SH-SY5Y (cell line): ENCODE results near the gene ACAD8.

Experiments used
- GATA2 ChIP-seq: IDR thresholded peaks from 2 replicates; pipeline ENCODE4 v1.6.1; 2011; ENCODE audit warnings: mild to moderate bottlenecking, low read depth, low read length
- GATA3 ChIP-seq: IDR thresholded peaks from 2 replicates; pipeline ENCODE4 v1.6.1; 2011; ENCODE audit warnings: low read depth, mild to moderate bottlenecking, low read length, moderate library complexity

The ACAD8 gene

DNA sequence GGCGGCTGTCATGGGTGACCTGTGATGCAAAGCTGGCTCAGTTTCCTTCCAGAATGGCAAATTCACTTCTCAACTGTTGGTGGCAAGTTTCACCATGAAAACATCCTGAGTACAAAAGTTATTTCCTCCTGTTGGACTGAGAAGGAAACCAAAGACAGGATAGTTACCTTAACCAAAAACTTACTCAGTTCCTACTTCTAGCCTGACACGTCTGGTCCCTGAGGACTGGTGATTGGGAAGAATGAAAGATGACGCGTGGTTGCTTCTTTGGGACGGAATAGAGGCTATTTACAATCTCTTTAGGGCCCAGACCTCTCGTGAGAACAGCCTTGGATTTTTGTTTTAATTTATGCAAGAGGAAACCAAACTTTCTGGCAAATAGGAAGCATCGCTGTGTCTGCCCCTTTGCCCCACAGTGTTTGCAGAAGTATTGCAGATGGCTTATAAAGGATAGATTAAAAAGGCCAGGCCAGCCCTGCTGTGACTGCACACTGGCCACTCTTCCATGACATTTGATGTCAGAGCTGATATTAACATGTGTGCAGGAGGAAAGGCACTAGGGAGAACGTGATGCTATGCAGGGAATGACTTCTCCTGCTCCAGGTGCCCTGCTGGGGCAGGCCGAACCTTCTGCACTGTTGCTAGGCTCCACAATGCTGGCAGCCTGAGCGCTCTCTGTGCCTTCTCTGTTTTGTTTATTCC is 21.3 kb upstream of the ACAD8 start:
- TF ChIP-seq GATA3 (no peak), GATA2 (peak; percentile 61)

DNA sequence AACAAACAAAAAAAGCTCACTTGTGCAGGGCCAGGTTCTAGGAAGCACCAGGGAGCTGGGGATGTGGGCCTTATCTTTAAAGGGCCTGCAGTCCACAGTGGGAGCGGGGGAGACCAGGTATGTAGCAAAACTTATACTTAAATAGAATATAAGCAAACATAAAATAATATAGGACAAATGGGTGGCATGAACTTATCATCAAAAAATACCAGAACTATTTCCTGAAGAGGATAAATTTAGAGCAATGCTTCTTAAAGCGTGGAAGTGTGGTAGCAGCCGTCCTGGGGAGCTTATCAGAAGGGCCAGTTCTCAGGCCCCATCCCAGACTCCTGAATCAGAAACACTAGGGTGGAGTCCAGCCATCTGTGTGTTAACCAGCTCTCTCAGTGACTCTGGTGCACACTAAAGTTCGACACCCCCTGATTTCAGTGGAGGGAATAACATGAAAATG is 19.6 kb upstream of the ACAD8 start:
- TF ChIP-seq GATA2 (no peak), GATA3 (no peak)

DNA sequence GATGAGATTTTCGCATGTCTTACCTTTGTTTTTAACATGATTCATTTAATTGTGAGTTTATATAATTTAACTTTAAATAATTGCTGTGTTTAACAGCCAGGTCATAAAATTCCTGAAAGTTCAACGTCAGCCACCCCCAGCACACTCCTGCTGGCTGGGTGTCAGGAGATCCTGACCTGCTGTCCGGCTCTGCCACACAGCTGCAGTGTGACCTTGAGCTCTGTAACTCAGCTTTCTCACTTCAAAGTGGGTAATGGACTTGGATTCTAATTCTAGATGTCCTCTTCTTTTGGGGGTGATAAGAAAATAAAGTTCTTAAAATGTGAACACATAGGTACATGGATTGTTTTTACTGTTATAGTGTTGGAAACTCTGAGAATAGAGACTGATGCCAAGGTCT is 18.0 kb upstream of the ACAD8 start:
- TF ChIP-seq GATA2 (no peak), GATA3 (no peak)

DNA sequence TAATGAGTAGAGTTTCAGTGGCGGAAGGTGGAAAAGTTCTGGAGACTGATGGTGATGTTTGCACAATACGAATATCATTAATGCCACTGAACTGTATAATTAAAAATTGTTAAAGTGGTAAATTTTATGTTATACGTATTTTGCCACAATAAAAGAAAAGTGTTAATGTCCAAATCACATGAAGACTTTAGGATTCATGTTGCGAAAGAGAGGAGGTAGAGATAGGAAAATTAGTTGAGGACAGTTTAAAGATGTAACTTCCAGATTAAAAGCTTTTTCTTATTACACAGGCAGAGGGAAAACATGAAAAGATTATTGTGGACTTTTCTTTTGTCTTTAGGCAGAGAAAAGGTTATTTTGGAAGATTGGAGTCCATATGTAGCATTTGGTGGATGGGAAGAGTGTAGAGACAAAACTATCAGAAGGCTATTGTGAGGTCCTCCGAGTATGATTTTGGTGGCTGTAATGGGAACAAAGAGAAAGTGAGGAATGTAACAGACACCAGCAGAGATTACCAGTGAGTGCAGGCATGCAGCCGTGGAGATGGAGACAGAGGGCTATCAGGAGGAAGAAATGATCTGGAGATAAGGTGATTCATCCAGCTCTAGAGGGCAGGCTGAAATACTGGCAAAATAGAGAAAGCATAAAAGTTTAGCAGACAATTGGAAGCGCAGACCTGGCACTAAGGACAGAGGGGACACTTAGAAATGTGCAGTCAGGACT is 16.4 kb upstream of the ACAD8 start:
- peak; percentile 80 for TF ChIP-seq GATA2
- TF ChIP-seq GATA3: no peak

DNA sequence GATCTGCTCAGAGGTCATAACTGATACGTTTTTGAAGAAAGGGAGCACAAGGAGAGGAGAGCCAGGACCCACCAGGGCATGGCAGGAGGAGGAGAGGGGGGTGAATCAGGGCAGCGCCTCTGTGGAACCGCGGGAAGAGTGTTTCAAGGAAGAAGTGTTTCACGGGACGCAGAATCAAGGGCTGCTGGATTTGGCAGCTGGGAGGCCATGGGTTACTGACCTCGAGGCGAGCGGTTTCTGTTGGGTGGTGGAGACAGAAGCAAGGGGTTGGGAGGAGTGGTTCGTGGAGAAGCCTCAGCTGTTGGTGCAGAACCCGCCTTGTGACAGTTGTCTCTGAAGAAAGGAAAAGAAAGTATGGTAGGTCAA is 15.8 kb upstream of the ACAD8 start:
- TF ChIP-seq GATA3: no peak
- no peak for TF ChIP-seq GATA2

DNA sequence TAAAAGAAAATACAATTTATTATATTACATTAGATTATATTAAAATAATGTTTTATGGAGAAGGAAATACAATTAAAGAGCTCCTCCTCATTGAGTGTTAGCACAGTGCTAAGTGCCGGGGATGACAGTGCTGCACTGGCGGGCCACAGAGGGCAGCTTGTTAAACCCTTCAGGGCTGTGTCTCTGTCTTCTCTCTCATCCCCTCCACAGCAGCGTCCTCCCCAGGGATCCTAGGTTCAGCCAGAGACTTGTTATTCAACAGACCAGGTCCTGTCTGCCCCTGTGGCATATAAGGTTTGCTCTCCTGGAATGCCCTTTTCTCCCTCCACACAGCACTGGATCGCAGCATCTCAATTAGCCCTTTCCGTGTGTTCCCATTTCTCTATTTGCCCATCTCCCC is 14.4 kb upstream of the ACAD8 start:
- no peak for TF ChIP-seq GATA2
- no peak for TF ChIP-seq GATA3

DNA sequence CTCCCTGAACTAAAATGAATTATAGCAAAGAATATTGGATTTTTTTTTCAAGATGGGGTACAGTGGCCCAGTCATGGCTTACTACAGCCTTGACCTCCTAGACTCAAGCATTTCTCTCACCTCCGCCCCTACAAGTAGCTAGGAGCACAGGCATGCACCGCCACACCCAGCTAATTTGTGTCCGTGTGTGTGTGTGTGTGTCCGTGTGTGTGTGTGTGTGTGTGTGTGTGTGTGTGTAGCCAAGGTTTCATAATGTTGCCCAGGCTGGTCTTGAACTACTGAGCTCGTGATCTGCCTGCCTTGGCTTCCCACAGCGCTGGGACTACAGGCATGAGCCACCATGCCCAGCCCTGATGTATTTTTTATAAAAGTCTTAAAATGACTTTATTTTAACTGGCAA is 12.8 kb upstream of the ACAD8 start:
- no peak for TF ChIP-seq GATA2
- TF ChIP-seq GATA3: no peak

DNA sequence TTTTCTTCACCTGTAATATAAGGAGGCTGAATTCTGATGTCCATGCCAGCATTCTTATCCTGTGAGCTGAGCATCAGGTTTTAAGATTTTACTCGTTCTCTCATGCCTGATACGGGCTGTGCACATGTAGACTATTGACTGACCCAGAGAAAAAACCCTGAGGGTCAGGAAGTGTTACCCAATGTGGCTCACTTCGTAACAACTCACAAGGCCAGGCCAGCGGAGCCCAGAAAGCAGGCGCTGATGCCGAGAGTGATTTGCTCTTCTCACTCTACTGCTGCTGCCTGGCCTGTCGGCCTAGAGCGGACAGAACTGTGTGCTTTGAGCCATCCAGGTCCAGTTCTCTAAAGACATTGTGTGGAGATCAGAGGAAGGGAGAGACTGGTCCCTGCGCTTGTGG is 11.0 kb upstream of the ACAD8 start:
- no peak for TF ChIP-seq GATA2
- TF ChIP-seq GATA3: no peak

DNA sequence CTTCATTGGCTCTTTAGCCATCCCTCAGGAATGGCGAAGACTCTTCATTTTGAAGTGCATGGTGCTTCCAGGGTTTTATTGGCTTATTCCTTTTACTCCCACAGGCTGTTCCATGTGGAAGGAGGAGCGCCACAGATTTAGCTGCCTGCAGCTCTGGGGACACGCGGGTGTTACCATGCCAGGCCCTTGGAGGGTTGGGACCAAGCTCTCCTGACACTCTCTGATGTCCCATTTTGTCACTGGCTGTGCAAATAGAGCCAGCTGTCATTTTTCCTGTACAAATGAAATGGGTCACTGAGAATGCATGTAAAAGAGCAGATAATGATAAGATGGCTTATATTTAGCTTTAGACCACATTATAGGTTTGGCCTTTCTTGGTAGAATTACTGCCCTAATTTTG is 9.5 kb upstream of the ACAD8 start:
- TF ChIP-seq GATA2: no peak
- no peak for TF ChIP-seq GATA3

DNA sequence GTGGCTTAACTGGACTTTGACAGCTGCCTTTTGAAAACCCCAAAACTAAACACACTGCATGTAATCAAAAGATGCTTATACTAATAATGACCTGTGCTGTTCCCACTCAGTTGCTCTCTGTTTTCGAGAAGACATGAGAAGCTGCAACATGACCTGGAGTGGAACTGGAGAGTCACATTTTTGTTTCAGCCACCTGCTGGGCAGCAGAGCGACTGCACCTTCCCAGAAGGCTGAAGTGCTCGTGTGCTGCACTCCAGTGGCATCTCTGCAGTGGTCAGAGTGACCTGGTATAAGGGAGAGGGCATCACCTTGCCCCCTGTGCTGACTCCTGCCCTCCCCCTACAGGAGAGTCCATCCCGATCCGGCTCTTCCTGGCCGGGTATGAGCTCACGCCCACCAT is 8.8 kb upstream of the ACAD8 start:
- TF ChIP-seq GATA2 (no peak), GATA3 (no peak)

DNA sequence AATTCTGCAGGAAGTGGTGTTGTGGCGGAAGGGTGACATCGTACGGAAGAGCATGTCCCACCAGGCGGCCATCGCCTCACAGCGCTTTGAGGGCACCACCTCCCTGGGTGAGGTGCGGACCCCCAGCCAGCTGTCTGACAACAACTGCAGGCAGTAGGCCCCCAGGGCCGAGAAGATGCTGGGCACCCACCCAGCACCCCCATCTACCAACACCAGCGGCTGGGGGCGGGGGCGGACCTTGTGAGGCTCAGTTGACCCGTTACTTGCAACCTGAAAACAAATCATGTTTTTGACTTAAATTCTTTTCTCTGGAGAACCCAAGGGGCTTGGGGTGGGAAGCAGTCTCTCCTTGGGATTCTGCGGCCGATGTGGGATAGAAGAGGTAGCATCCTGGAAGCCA is 7.9 kb upstream of the ACAD8 start:
- no peak for TF ChIP-seq GATA2

DNA sequence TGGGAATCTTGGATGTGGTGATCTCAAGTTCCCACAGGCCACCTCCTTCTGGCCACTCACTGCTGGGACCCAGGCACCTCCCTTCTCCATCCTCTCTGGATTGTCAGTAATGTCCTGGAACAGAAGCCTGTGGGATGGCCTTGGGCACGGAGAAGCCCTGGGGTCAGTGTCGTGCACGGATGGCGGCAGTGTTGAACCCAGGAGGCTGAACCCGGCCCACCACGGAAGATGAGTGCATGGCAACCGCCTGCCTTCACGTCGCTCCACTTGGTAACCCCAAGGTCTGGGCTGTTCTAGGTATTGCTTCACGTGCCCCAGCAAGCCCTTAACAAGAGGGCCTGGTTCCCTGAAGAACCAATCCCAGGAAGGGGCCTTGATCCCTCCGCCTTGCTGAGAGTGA is 7.3 kb upstream of the ACAD8 start:
- TF ChIP-seq GATA3: no peak
- TF ChIP-seq GATA2: no peak

DNA sequence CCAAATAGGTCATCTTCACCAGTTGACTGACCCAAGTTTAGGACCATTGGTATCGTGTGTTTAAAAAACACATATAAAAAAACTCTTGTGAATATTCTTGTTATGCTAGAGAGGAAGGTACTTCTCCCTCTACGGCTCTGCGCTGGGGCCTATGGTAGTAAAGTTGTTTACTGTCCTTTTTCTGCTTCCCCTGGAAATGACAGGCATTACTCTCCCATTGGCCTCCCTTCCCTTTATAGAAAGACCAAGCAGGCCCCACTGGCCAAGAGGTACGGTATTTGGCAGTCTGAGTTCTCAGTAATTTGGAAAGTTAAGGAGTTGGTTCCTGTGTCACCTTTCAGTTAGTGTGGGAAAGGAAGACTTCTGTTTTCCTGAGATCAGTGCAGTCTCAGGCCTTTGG is 6.7 kb upstream of the ACAD8 start:
- no peak for TF ChIP-seq GATA3

DNA sequence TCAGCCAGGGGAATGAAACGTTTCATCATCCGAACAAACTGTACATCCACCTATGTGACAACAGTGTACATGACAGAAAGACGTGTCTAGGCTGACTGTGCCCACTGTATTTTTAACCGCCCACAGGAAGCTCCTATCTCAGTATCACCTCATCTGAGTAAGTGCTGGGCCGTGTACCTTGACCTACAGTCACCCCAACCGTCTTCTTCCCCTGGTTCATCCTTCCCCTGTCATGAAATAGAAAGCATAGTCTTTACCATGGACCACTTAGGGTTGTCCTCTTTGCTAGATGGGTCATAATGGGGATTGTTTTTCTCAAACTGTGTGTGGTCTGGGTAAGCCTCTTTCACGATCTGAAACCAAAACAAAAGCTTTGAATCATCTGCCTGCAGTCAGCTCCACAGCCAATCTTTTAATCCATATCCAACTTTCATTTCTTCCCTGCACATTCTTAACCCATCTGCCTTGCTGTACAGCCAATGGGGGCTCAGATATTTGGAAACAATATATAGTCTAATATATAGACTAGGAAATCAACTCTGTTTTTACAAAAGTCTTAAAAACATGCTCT is 4.4 kb upstream of the ACAD8 start:
- TF ChIP-seq GATA2: no peak
- TF ChIP-seq GATA3: no peak

DNA sequence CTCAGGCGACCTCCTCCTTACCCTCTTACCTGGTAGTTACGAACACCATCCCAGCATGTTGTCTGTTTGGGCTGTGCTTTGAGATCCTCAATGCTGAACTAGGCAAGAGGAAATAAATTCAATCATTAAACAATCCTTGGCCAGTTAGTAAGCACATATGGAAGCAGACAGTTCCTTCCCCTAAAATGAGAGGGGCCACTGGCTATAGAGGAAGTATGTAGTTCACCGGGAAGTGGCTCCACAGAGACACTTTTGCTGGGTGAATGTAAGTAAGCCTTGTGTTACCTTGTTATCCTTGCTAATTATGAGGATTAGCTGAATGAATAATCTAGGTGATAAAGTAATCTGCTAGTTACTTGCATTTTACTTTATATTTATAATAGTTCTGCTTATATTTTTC is 3.1 kb upstream of the ACAD8 start:
- no peak for TF ChIP-seq GATA2
- no peak for TF ChIP-seq GATA3

DNA sequence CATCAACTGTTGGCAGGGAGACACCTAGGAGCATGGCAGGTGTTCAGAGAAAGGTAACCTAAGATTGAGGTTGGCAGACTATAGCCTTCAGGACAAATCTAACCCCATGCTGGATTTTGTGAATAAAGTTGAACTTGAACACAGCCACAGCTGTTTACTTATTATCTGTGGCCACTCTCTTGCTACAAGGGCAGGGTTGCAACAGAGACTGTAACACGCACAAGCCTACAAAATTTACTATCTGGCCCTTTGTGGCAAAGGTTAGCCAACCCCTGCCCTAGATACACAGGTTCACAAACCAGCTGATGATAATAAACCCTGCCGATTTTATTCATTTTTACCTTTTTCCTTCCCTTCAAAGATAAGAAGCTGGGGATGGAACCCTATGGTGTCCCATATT is 2.7 kb upstream of the ACAD8 start:
- no peak for TF ChIP-seq GATA2
- TF ChIP-seq GATA3: no peak
